GM12878 (cell line): Measurements from ENCODE around the gene PCDHA1. TPM values are rescaled to one million over a fixed set of nuclear protein-coding genes. Genes with fewer than 3 reads are reported as not detected.

Experiments used
- ATAC-seq: fragments of 200-7000 bp; cut with Tn5 transposase; 3 replicates; pipeline ENCODE4 v1.9.1; 2020; ENCODE audit warnings: mild to moderate bottlenecking, moderate library complexity
- BruUV-seq: library from RNA; stranded (reverse); fragments of 400-500 nt; replicated peaks from 2 replicates; lab custom pipeline; 2021; lab: Mats Ljungman, UMichigan
- CTCF ChIA-PET: fragments of 300-600 bp; sonication (Branson Sonifier 250); formaldehyde crosslinking; extraction: SDS; loops from one replicate; lab custom pipeline; 2021; ENCODE audit warnings: inconsistent platforms; lab: Yijun Ruan, JAX
- POLR2A ChIA-PET: fragments of 350-600 bp; formaldehyde crosslinking; extraction: SDS; loops from one replicate; lab custom pipeline; 2021; ENCODE audit warnings: inconsistent platforms; lab: Charles Lee
- RAD21 ChIA-PET: fragments of 300-600 bp; sonication (Branson Sonifier 250); formaldehyde crosslinking; loops from one replicate; lab custom pipeline; 2023; ENCODE audit warnings: antibody characterized with exemption; ENCODE audit not compliant: unreplicated experiment; lab: Charles Lee
- SMC1A ChIA-PET: fragments of 300-600 bp; sonication (Branson Sonifier 250); formaldehyde crosslinking; loops from one replicate; lab custom pipeline; 2023; ENCODE audit not compliant: unreplicated experiment, uncharacterized antibody; lab: Charles Lee
- DNase-seq: peaks from one replicate; pipeline ENCODE4 v3.0.0-alpha.2; 2011; ENCODE audit warnings: low read depth, low spot score
- FAIRE-seq: peaks from 3 replicates; lab custom pipeline; 2011; peaks lifted over from hg19 to GRCh38; lab: Jason Lieb, UNC
- H2AFZ ChIP-seq: 2 replicates; pipeline ENCODE4 v1.6.0; 2011; ENCODE audit warnings: low read depth, low read length, control low read depth; ENCODE audit not compliant: control insufficient read depth
- H3K27ac ChIP-seq: 2 replicates; pipeline ENCODE4 v1.5.1; 2011; ENCODE audit warnings: control low read depth; ENCODE audit not compliant: control insufficient read depth, insufficient read depth
- H3K27me3 ChIP-seq, 2 experiments: replicated peaks in 1 of 2; 2 replicates each; pipeline versions ENCODE4 v1.6.0 to v1.6.1; 2011; ENCODE audit warnings: low read length in 1 of 2; ENCODE audit not compliant: control insufficient read depth in 2 of 2, insufficient read depth in 2 of 2
- H3K36me3 ChIP-seq, 2 experiments: 2 replicates each; pipeline ENCODE4 v1.5.1; 2011; ENCODE audit warnings: low read length in 1 of 2; ENCODE audit not compliant: control insufficient read depth in 2 of 2, insufficient read depth in 2 of 2
- H3K4me1 ChIP-seq: 2 replicates; pipeline ENCODE4 v1.6.1; 2011; ENCODE audit warnings: mild to moderate bottlenecking, low read length, moderate library complexity, mixed read lengths; ENCODE audit not compliant: control insufficient read depth, insufficient read depth
- H3K4me2 ChIP-seq: 2 replicates; pipeline ENCODE4 v1.6.0; 2011; ENCODE audit warnings: control low read depth; ENCODE audit not compliant: control insufficient read depth, insufficient read depth
- H3K4me3 ChIP-seq: fragments of 200-600 bp; sonication (generic); 2 replicates; pipeline ENCODE4 v1.5.1; 2016
- H3K79me2 ChIP-seq: 2 replicates; pipeline ENCODE4 v1.6.0; 2011; ENCODE audit warnings: low read length; ENCODE audit not compliant: control insufficient read depth, insufficient read depth
- H3K9ac ChIP-seq: 2 replicates; pipeline ENCODE4 v1.8.0; 2011; ENCODE audit warnings: low read length, control low read depth, mixed read lengths; ENCODE audit not compliant: control insufficient read depth, insufficient read depth
- H3K9me3 ChIP-seq: replicated peaks from 3 replicates; pipeline ENCODE4 v1.5.1; 2011; ENCODE audit warnings: mild to moderate bottlenecking, low read length; ENCODE audit not compliant: control insufficient read depth, insufficient read depth
- H4K20me1 ChIP-seq: 2 replicates; pipeline ENCODE4 v1.6.0; 2011; ENCODE audit not compliant: control insufficient read depth, insufficient read depth
- CHD4 ChIP-seq: fragments of 200-600 bp; sonication (generic); IDR thresholded peaks from 2 replicates; pipeline ENCODE4 v1.6.1; 2016; ENCODE audit warnings: mild to moderate bottlenecking
- EP300 ChIP-seq, 2 experiments: fragments of 150-350 bp in 1 of 2; IDR thresholded peaks; 2 replicates each; pipeline ENCODE4 v1.6.1; 2011 to 2012; ENCODE audit warnings: low read depth in 2 of 2, low read length in 2 of 2, borderline replicate concordance in 1 of 2, improper control_type of control experiment in 1 of 2, inconsistent platforms in 1 of 2; ENCODE audit not compliant: control insufficient read depth in 1 of 2
- MTA2 ChIP-seq: fragments of 450-650 bp; IDR thresholded peaks from 2 replicates; pipeline ENCODE4 v1.6.1; 2016; ENCODE audit warnings: low read depth, mild to moderate bottlenecking, moderate library complexity
- SUZ12 ChIP-seq: fragments of 200-600 bp; sonication (generic); IDR thresholded peaks from one replicate; pipeline ENCODE4 v1.6.1; 2018; ENCODE audit warnings: antibody characterized with exemption, mild to moderate bottlenecking; ENCODE audit not compliant: unreplicated experiment
- TCF3 ChIP-seq: IDR thresholded peaks from 2 replicates; pipeline ENCODE4 v1.6.1; 2012; ENCODE audit warnings: low read depth, mild to moderate bottlenecking, low read length, borderline replicate concordance; ENCODE audit not compliant: insufficient read depth
- YY1 ChIP-seq: IDR thresholded peaks from 2 replicates; pipeline ENCODE4 v1.6.1; 2011; ENCODE audit warnings: low read depth, mild to moderate bottlenecking, low read length
- WGBS: methylation state at CpG from one replicate; pipeline ENCODE4 v1.1.6; 2016; ENCODE audit warnings: low lambda C conversion rate; ENCODE audit not compliant: insufficient replicate concordance, insufficient coverage; ENCODE audit errors: missing lambda C conversion rate; 5-methylcytosine and 5-hydroxymethylcytosine counted together
- in situ Hi-C: fragments of 300-500 bp; cut with MboI; formaldehyde crosslinking; loops from 9 replicates; pipeline ENCODE4 v1.14.3; 2018; ENCODE audit warnings: mixed read lengths
- intact Hi-C: fragments of 100-400 bp; cut with micrococcal nuclease; formaldehyde crosslinking; loops from one replicate; pipeline ENCODE4 v1.14.2; 2022; ENCODE audit not compliant: unreplicated experiment
- polyA plus RNA-seq, 11 experiments: library from polyadenylated mRNA; depleted of rRNA in 4 of 11; unstranded in 6 of 11; stranded (reverse) in 5 of 11; fragments of >200 nt; fragmentation: Nextera tagmentation in 4 of 11; fragmentation: Illumina TruSeq in 1 of 11; extraction: Ambion mirVana in 4 of 11; extraction: Trizol in 1 of 11; gene quantifications; 1 replicate in 1 of 11; 2 replicates in 10 of 11; pipeline versions ENCODE4 v1.2.1 to v1.2.3, GENCODE V29; 2011 to 2016; ENCODE audit warnings: inconsistent platforms in 2 of 11, missing spikeins in 2 of 11, low read depth in 1 of 11
- total RNA-seq, 4 experiments: library from RNA; depleted of rRNA in 3 of 4; stranded (reverse); fragments of >200 nt in 3 of 4; fragmentation: Illumina TruSeq in 1 of 4; extraction: Trizol in 1 of 4; gene quantifications; 2 replicates each; pipeline versions ENCODE4 v1.2.1 to v1.2.3, GENCODE V29; 2013 to 2021
- TF ChIP-seq, protein P1 (sequence below): IDR thresholded peaks from 2 replicates; pipeline ENCODE4 v1.6.1; 2011; ENCODE audit warnings: borderline replicate concordance, low read depth, mild to moderate bottlenecking, moderate library complexity, mixed read lengths, low read length; ENCODE audit not compliant: insufficient read depth; ENCODE audit errors: extremely low read length

Gene PCDHA1
- total and polyA plus RNA-seq, 10 of the 15 experiments (the other 5 are each of a cell fraction or from before 2014, with no cell fraction given): 0.03 TPM; not detected in 9

DNA sequence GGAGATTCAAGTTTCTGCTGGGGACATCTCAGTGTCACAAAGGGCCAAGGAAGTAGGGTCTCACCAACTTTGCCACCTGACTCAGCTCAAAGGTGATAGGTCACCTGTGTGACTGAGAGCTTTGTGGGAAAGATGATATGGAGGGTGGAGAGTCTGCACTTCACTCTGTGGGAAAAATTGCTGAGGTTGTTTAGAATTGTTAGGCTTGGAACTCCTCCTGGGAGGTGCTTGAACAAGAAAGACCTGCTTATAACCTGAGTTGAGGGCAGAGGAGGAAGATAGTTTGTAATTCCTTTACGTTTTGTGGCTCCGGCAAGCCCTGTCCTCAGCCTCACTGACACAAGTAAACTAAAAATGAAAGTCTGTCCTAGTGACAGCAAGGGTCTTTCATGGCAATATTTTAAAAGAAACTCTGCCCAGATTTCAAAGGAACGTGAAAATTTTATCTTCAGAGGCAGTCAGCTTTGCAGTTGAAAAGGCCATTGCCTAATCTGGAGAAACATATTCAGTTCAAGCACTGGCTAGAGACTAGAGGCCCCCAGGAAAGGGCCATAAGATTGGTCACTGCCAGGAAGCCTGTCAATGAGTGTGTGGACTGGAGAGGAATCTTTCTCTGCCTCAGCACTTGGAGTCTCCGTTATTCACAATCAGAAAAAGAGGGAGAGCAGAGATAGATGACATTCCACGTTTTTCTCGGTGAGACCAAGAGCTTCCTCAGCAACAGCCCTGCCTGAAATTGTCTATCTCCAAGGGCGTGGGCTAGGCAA, 203.5 kb downstream of the PCDHA1 start:
- H4K20me1 ChIP-seq: no peaks in the 10 kb centered on the region
- H3K4me3 ChIP-seq: no peak overlapping the region
- SMC1A ChIA-PET: interaction anchor here (0.6 kb wide), 1 partner anchor 22 kb away, joined by 3 read pairs; no protein-coding TSS in a partner anchor
- H3K79me2 ChIP-seq: no peaks in the 10 kb centered on the region
- CTCF ChIA-PET: no interaction called here
- WGBS: 24% methylated on average over 7 of the region's 7 CpGs
- POLR2A ChIA-PET: no interaction called here
- H3K9me3 ChIP-seq: no peaks in the 10 kb centered on the region
- H3K27me3 ChIP-seq: no peaks in the 10 kb centered on the region
- intact Hi-C loops: no loop called here
- H2AFZ ChIP-seq: no peak overlapping the region
- DNase-seq: no peak
- H3K4me1 ChIP-seq: no peaks in the 10 kb centered on the region
- no peak for FAIRE-seq
- no peak overlapping the region for H3K9ac ChIP-seq
- RAD21 ChIA-PET: no interaction called here
- no peaks in the 10 kb centered on the region for H3K36me3 ChIP-seq
- BruUV-seq: no TSS peak
- in situ Hi-C loops: no loop called here
- TF ChIP-seq EP300 (IDR thresholded peaks at IDR 0.05; ENCODE audit: borderline replicate concordance in 1 of 2, control insufficient read depth in 1 of 2, low read depth in 2 of 2, low read length in 2 of 2) (no peak), MTA2 (no peak), CHD4 (no peak), YY1 (no peak), TCF3 (no peak), SUZ12 (no peak)
- TF ChIP-seq, protein P1, sequence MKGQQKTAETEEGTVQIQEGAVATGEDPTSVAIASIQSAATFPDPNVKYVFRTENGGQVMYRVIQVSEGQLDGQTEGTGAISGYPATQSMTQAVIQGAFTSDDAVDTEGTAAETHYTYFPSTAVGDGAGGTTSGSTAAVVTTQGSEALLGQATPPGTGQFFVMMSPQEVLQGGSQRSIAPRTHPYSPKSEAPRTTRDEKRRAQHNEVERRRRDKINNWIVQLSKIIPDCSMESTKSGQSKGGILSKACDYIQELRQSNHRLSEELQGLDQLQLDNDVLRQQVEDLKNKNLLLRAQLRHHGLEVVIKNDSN: no peak
- ATAC-seq: no peak
- H3K4me2 ChIP-seq: no peak overlapping the region
- no peak overlapping the region for H3K27ac ChIP-seq
